HFF-Myc (cell line): ENCODE data around the gene C1QB.

ENCODE experiments used
- DNase-seq: peaks from one replicate; pipeline ENCODE4 v3.0.0-alpha.2; 2011; ENCODE audit warnings: low read depth; ENCODE audit errors: extremely low read depth
- H3K4me3 ChIP-seq: replicated peaks from 2 replicates; pipeline ENCODE4 v1.5.1; 2011; ENCODE audit warnings: low read depth, mild to moderate bottlenecking, control low read depth, low read length
- TF ChIP-seq, protein P1 (sequence below): IDR thresholded peaks from 2 replicates; pipeline ENCODE4 v1.5.1; 2012; ENCODE audit warnings: mild to moderate bottlenecking, low read depth, low read length, control low read depth; ENCODE audit errors: missing control alignments

C1QB gene, protein sequence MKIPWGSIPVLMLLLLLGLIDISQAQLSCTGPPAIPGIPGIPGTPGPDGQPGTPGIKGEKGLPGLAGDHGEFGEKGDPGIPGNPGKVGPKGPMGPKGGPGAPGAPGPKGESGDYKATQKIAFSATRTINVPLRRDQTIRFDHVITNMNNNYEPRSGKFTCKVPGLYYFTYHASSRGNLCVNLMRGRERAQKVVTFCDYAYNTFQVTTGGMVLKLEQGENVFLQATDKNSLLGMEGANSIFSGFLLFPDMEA

DNA sequence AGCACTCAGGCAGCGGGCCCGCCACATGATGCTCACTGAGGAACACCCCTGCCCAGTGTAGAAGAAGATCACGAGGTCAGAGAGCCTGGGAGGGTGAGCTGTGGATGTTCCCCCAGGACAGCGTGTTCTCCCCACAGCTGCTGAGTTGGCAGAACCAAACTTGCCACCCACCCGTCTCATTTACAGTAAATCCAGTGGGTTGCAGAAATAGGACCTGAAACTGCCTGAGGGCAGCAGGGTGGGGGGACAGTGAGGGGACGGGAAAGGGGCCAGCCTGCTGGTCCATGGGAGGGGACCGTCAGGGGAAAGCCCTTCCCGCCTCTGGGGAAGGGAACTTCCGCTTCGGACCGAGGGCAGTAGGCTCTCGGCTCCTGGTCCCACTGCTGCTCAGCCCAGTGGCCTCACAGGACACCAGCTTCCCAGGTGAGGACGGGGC is at the start of gene C1QB:
C1QB (plus strand) TSS at position 356 of the 436 bp plus-strand sequence. CDS start 6,227 bp downstream, outside the sequence.
- no peak within 1 kb of the TSS for H3K4me3 ChIP-seq

DNA sequence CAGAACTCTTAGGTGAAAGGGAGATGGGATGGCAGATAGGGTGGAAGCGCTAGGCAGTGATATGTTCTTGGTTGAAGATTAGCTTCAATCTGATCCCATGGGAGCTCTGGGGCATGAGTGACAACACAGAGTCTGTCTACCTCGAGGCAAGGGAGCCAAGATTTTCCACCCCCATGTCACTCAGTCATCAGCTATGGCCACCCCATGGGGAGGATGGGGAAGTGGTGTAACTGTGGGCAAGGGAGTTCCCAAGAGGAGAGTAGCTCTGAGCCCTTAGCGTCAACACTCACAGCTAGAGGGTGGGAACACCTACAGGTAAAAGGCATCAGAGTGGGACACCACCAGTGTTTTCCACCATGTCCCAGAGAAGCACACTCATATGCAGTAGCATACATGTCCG is 46.9 kb upstream of the C1QB start:
- TF ChIP-seq, protein P1, sequence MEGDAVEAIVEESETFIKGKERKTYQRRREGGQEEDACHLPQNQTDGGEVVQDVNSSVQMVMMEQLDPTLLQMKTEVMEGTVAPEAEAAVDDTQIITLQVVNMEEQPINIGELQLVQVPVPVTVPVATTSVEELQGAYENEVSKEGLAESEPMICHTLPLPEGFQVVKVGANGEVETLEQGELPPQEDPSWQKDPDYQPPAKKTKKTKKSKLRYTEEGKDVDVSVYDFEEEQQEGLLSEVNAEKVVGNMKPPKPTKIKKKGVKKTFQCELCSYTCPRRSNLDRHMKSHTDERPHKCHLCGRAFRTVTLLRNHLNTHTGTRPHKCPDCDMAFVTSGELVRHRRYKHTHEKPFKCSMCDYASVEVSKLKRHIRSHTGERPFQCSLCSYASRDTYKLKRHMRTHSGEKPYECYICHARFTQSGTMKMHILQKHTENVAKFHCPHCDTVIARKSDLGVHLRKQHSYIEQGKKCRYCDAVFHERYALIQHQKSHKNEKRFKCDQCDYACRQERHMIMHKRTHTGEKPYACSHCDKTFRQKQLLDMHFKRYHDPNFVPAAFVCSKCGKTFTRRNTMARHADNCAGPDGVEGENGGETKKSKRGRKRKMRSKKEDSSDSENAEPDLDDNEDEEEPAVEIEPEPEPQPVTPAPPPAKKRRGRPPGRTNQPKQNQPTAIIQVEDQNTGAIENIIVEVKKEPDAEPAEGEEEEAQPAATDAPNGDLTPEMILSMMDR = no peak
- no peak overlapping the region for H3K4me3 ChIP-seq
- no peak for DNase-seq

More for the DNA sequence above, at the start of gene C1QB:
- TF ChIP-seq, protein P1 = no peak
- DNase-seq = no peak

DNA sequence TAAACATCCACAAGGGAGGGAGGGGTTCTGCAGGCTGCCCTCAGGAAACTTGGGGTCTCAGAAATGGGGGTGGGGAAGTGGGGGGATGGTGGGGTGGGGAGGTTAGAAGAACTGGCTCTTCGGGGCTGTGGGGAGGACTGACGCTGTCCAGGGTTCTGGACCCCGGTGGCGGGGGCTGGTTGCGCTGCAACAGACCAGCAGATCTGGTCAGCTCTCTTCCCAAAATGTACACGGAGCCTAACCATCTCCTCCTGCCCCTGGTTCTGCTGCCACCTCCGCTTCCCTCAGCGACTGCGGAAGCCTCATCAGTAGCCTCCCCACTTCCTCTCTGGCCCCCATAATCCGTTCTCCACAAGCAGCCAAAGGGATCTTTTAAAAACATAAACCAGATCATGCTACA is 45.9 kb upstream of the C1QB start:
- no peak overlapping the region for H3K4me3 ChIP-seq
- no peak for DNase-seq
- TF ChIP-seq, protein P1 = no peak

DNA sequence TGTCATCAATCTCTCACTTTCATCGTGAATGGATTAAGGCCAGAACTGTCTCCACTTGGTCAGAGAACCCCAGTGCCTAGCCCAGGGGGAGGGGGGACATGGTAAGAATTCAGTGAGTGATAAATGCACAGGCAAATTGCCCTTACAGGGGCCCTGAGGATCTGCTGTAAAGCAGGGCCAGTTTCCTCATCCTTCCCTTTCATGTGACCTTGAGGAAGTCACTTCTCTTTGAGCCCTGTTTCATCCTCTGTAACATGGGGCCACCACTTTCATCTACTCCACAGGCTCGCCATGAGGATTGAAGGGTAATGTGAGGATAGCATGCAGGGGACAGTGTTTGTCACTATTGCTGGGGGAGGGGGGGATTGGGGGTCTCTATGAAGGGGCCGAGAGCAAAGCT is 44.7 kb upstream of the C1QB start:
- H3K4me3 ChIP-seq = no peak overlapping the region
- DNase-seq = no peak
- TF ChIP-seq, protein P1 = no peak

DNA sequence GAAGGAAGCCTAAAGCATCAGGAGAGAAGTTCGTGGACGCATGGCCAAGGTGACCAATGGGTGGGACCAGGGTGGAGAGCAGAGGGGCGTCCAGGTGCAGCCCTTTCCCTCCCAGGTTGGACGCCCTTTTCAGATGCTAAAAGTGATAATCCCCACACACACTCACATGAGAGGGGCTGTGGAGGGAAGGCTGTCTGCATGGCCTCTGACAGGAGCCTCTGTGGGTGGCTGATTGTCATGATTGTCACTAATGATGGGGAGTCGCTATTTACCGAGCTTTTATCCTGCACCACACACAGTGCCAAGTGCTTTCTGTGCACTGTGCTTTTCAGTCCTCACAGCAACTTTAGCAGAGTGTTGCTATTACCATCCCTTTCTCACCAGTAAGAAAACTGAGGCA is 43.7 kb upstream of the C1QB start:
- no peak overlapping the region for H3K4me3 ChIP-seq
- DNase-seq = no peak
- TF ChIP-seq, protein P1 = no peak

DNA sequence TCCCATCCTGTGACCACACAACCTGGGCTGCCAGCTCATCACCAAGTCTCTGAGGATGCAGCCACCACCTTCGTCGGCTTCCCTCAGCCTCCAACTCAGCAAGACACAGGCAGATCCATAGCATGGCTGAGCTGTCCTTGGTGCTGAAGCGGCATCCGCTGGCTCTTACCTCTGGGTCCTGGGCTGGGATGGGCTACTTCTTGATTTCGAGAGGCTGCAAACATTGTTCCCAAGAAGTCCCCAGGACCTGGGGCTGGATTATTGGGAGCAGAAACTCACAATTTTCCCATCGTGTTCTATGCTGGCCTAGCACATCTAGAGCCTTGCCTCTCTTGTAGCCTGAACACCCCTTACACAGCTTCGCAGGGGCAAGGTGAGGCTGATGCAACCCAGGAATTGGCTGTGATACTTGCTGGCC is 41.5 kb upstream of the C1QB start:
- peak; percentile 19 for DNase-seq
- no peak overlapping the region for H3K4me3 ChIP-seq
- TF ChIP-seq, protein P1 = no peak
